ENCODE measurements around the gene TBL1X. TPM values are rescaled to one million over a fixed set of nuclear protein-coding genes. Genes with fewer than 3 reads are reported as not detected.

The TBL1X gene
- total and polyA plus RNA-seq, 2 of the 4 experiments (the other 2 are of a cell fraction), result 16.2 to 20.8 TPM

DNA sequence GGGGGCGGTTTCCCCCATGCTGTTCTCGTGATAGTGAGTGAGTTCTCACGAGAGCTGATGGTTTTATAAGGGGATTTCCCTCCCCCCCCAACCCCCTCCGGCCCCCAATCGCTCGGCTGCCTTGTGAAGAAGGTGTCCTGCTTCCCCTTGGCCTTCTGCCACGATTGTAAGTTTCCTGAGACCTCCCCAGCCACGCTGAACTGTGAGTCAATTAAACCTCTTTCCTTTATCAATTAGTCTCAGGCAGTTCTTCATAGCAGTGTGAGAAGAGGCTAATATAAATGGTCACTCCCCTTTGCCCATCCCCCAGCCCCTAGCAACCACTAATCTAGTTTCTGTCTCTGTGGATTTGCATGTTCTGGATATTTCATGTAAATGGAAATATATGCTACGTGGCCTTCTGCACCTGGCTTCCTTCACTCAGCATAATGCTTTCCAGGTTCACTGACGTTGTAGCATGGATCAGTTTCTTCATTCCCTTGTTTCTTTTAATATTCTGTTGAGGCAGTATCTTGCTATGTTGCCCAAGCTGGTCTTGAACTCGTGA lies 284.4 kb downstream of the TBL1X start:
- Histone ChIP-seq H3K36me3 (ENCODE audit: control insufficient read depth, insufficient read depth, low read length) (no peaks in the 10 kb centered on the region), H2BK15ac (ENCODE audit: low read depth, low read length) (no peak overlapping the region), H2BK5ac (ENCODE audit: low read depth, low read length, poor library complexity, severe bottlenecking) (no peak overlapping the region), H4K5ac (ENCODE audit: low read depth, low read length) (no peak overlapping the region), H3K79me1 (ENCODE audit: low read depth in 1 of 2, low read length in 2 of 2) (no peaks in the 10 kb centered on the region), H3K4me2 (ENCODE audit: low read depth, low read length) (no peak overlapping the region), H4K20me1 (ENCODE audit: insufficient read depth, low read length) (no peaks in the 10 kb centered on the region), H2AK9ac (replicated peaks; ENCODE audit: low read depth, low read length, poor library complexity) (no peak overlapping the region), H3K4me3 (ENCODE audit: insufficient read depth, low read depth, low read length) (no peak overlapping the region), H3K18ac (ENCODE audit: low read depth, low read length) (no peak overlapping the region), H3K27me3 (ENCODE audit: control insufficient read depth, insufficient read depth, low read length) (no peaks in the 10 kb centered on the region), H2BK120ac (ENCODE audit: low read depth, low read length) (no peak overlapping the region), H2AK5ac (ENCODE audit: low read depth, low read length) (no peak overlapping the region), H2AFZ (replicated peaks; ENCODE audit: low read length, poor library complexity) (no peak overlapping the region), H3K56ac (ENCODE audit: extremely low read depth, insufficient read depth, low read length) (no peak overlapping the region), H3K9ac (ENCODE audit: low read depth, low read length) (no peak overlapping the region), H3K4ac (ENCODE audit: low read depth, low read length) (no peak overlapping the region), H3K27ac (ENCODE audit: insufficient read depth, low read length) (no peak overlapping the region), H2BK20ac (ENCODE audit: low read depth, low read length) (no peak overlapping the region), H4K91ac (ENCODE audit: insufficient read depth, low read depth, low read length) (no peak overlapping the region), H3K14ac (replicated peaks; ENCODE audit: low read depth, low read length) (no peak overlapping the region), H3K4me1 (ENCODE audit: control insufficient read depth, insufficient read depth, low read length) (0 out of 2 replicates have a peak, but pooled peaks cover 2% of the 10 kb centered on the region), H3K23ac (ENCODE audit: low read depth, low read length) (no peak overlapping the region), H4K8ac (ENCODE audit: low read depth in 2 of 2, low read length in 2 of 2) (no peak overlapping the region), H3K9me1 (ENCODE audit: insufficient read depth, low read length) (no peaks in the 10 kb centered on the region), H3K9me3 (ENCODE audit: control insufficient read depth, insufficient read depth, low read length) (no peaks in the 10 kb centered on the region)
- TF ChIP-seq CTCF (conservative IDR thresholded peaks at IDR 0.05; ENCODE audit: low read depth, low read length), result no peak
- no peak for TF ChIP-seq NFE2L2 (IDR thresholded peaks at IDR 0.05; ENCODE audit: low read depth, low read length)
- TF ChIP-seq CHD1 (IDR thresholded peaks at IDR 0.05; ENCODE audit: low read depth, low read length), result no peak
- no peak for TF ChIP-seq SMC3 (IDR thresholded peaks at IDR 0.05; ENCODE audit: low read depth, low read length)
- TF ChIP-seq MAFK (IDR thresholded peaks at IDR 0.05; ENCODE audit: low read depth, low read length), result no peak
- no peak for TF ChIP-seq RCOR1 (IDR thresholded peaks at IDR 0.05; ENCODE audit: insufficient replicate concordance, low read length)
- no peak for TF ChIP-seq MAZ (IDR thresholded peaks at IDR 0.05; ENCODE audit: borderline replicate concordance, low read depth, low read length)
- no peak for TF ChIP-seq RFX5 (IDR thresholded peaks at IDR 0.05; ENCODE audit: low read depth, low read length)
- TF ChIP-seq CEBPB (IDR thresholded peaks at IDR 0.05; ENCODE audit: low read depth, low read length), result no peak
- TF ChIP-seq FOS (IDR thresholded peaks at IDR 0.05; ENCODE audit: low read depth, low read length), result no peak
- no peak for TF ChIP-seq POLR2A (IDR thresholded peaks at IDR 0.05; ENCODE audit: low read depth, low read length)
- TF ChIP-seq RAD21 (IDR thresholded peaks at IDR 0.05; ENCODE audit: low read length), result no peak
- TF ChIP-seq ELK1 (IDR thresholded peaks at IDR 0.05; ENCODE audit: borderline replicate concordance, low read depth, low read length), result no peak
- no peak for TF ChIP-seq USF2 (IDR thresholded peaks at IDR 0.05; ENCODE audit: low read depth, low read length)
- no peak for TF ChIP-seq BHLHE40 (IDR thresholded peaks at IDR 0.05; ENCODE audit: low read depth, low read length)
- no peak for TF ChIP-seq MXI1 (IDR thresholded peaks at IDR 0.05; ENCODE audit: borderline replicate concordance, low read depth, low read length)
- in situ Hi-C loops (cut with MboI; ENCODE audit: low sequenced_read_pairs) (no loop called here), intact Hi-C loops (cut with micrococcal nuclease) (no loop called here), dilution Hi-C loops (cut with HindIII; ENCODE audit: low sequenced_read_pairs, unreplicated experiment) (no loop called here)
- ChIA-PET POLR2A (ENCODE audit: unreplicated experiment) (no interaction called here), CTCF (no interaction called here)
- ATAC-seq (ENCODE audit: low read depth), result no peak
- BruUV-seq (replicated peaks), result no TSS peak
- WGBS, 2 experiments (ENCODE audit: extremely low coverage in 2 of 2, insufficient read length in 1 of 2), result no CpG with 5 or more reads among the region's 11 CpGs
- no peak for DNase-seq

All from IMR-90 (cell line).